Measurements from ENCODE around the gene WSB2.

Gene WSB2

GRCh38 chr12:118061011-118061872, at the start of gene WSB2:
Gene WSB2, minus strand, starts transcription at chr12:118061179. Its CDS starts 131 bp downstream, at chr12:118061048.
- H3K4me3 ChIP-seq (ENCODE audit: low read depth, low read length), result peak within 1 kb of the TSS; percentile 71
- TF ChIP-seq MYC (IDR thresholded peaks at IDR 0.05; ENCODE audit: low read depth, low read length) (no peak), CTCF (IDR thresholded peaks at IDR 0.05; ENCODE audit: low read depth, low read length) (no peak), POLR2A (IDR thresholded peaks at IDR 0.05; ENCODE audit: extremely low read depth, insufficient read length) (no peak), MAX (IDR thresholded peaks at IDR 0.05; ENCODE audit: low read depth, low read length) (no peak)
- DNase-seq (ENCODE audit: low read depth), result peak; percentile 59

GRCh38 chr12:118109088-118109487, 48.1 kb upstream of the WSB2 start:
- DNase-seq (ENCODE audit: low read depth), result no peak
- H3K4me3 ChIP-seq (ENCODE audit: low read depth, low read length), result no peak overlapping the region
- TF ChIP-seq MAX (IDR thresholded peaks at IDR 0.05; ENCODE audit: low read depth, low read length) (no peak), POLR2A (IDR thresholded peaks at IDR 0.05; ENCODE audit: extremely low read depth, insufficient read length) (no peak), CTCF (IDR thresholded peaks at IDR 0.05; ENCODE audit: low read depth, low read length) (no peak), MYC (IDR thresholded peaks at IDR 0.05; ENCODE audit: low read depth, low read length) (no peak)

GRCh38 chr12:118107694-118108093, 46.7 kb upstream of the WSB2 start:
- no peak for DNase-seq (ENCODE audit: low read depth)
- TF ChIP-seq CTCF (IDR thresholded peaks at IDR 0.05; ENCODE audit: low read depth, low read length), result no peak
- no peak for TF ChIP-seq MYC (IDR thresholded peaks at IDR 0.05; ENCODE audit: low read depth, low read length)
- no peak for TF ChIP-seq POLR2A (IDR thresholded peaks at IDR 0.05; ENCODE audit: extremely low read depth, insufficient read length)
- TF ChIP-seq MAX (IDR thresholded peaks at IDR 0.05; ENCODE audit: low read depth, low read length), result no peak

GRCh38 chr12:118107011-118107410, 46.0 kb upstream of the WSB2 start:
- no peak overlapping the region for H3K4me3 ChIP-seq (ENCODE audit: low read depth, low read length)
- DNase-seq (ENCODE audit: low read depth), result no peak
- TF ChIP-seq MYC (IDR thresholded peaks at IDR 0.05; ENCODE audit: low read depth, low read length), result no peak
- no peak for TF ChIP-seq POLR2A (IDR thresholded peaks at IDR 0.05; ENCODE audit: extremely low read depth, insufficient read length)
- TF ChIP-seq CTCF (IDR thresholded peaks at IDR 0.05; ENCODE audit: low read depth, low read length), result no peak
- TF ChIP-seq MAX (IDR thresholded peaks at IDR 0.05; ENCODE audit: low read depth, low read length), result no peak

More at GRCh38 chr12:118107694-118108093, 46.7 kb upstream of the WSB2 start:
- no peak overlapping the region for H3K4me3 ChIP-seq (ENCODE audit: low read depth, low read length)

- DNase-seq (ENCODE audit: low read depth), result peak; percentile 80
- TF ChIP-seq MAX (IDR thresholded peaks at IDR 0.05; ENCODE audit: low read depth, low read length) (0 out of 2 replicates have a peak, but pooled peaks have one; percentile 3), CTCF (IDR thresholded peaks at IDR 0.05; ENCODE audit: low read depth, low read length) (no peak), POLR2A (IDR thresholded peaks at IDR 0.05; ENCODE audit: extremely low read depth, insufficient read length) (peak; percentile 22), MYC (IDR thresholded peaks at IDR 0.05; ENCODE audit: low read depth, low read length) (no peak)
- H3K4me3 ChIP-seq (ENCODE audit: low read depth, low read length), result peak within 1 kb of the TSS; percentile 67
Measured at GRCh38 chr12:118103601-118104382, 42.8 kb upstream of the WSB2 start, which contains the start of gene VSIG10. Gene VSIG10, minus strand, starts transcription at chr12:118104011. Its CDS starts 340 bp downstream, at chr12:118103671.
